ENCODE data around the gene PSMB1.
"Not testable (repeated sequence)": the region's sequence is repeated elsewhere in the genome, so short reads cannot be mapped to it uniquely, and the experiment has no call there.

The PSMB1 gene

GRCh38 chr6:170502268-170502667 is 50.8 kb downstream of the PSMB1 start:
- not testable (repeated sequence) for DNase-seq

GRCh38 chr6:170500955-170501590 is 52.0 kb downstream of the PSMB1 start:
- DNase-seq, result no peak

GRCh38 chr6:170497841-170498301 is 55.2 kb downstream of the PSMB1 start:
- DNase-seq, result peak; percentile 0

- DNase-seq, result no peak
These were observed 59.8 kb downstream of the PSMB1 start for GRCh38 chr6:170493354-170493753.

GRCh38 chr6:170490259-170490658 is 62.8 kb downstream of the PSMB1 start:
- DNase-seq, result no peak

- no peak for DNase-seq
These were observed 63.3 kb downstream of the PSMB1 start for GRCh38 chr6:170489836-170490235.

GRCh38 chr6:170487707-170488329 is 65.3 kb downstream of the PSMB1 start:
- no peak for DNase-seq

GRCh38 chr6:170485159-170485558 is 67.9 kb downstream of the PSMB1 start:
- no peak for DNase-seq

Measured in kidney glomerular epithelial cell (primary cell).